H9 (cell line): ENCODE measurements around the gene JPH2. TPM values are rescaled to one million over a fixed set of nuclear protein-coding genes. Genes with fewer than 3 reads are reported as not detected.
A peak's percentile ranks its signal among the peaks of the same experiment; 100 is the strongest.

Experiments
- DNase-seq: peaks from one replicate; pipeline ENCODE4 v3.0.0-alpha.2; 2017
- H2AFZ ChIP-seq: one replicate; pipeline ENCODE4 v1.6.1; 2013; ENCODE audit warnings: mild to moderate bottlenecking, low read length, control low read depth, moderate library complexity
- H2AK5ac ChIP-seq: 2 replicates; pipeline ENCODE4 v1.6.1; 2013; ENCODE audit warnings: low read length, control low read depth, mixed read lengths; ENCODE audit not compliant: insufficient read length
- H2BK120ac ChIP-seq: one replicate; pipeline ENCODE4 v1.6.1; 2013; ENCODE audit warnings: low read depth, mild to moderate bottlenecking, low read length, control low read depth, inconsistent platforms; ENCODE audit not compliant: poor library complexity, severe bottlenecking
- H2BK12ac ChIP-seq: 2 replicates; pipeline ENCODE4 v1.6.1; 2013; ENCODE audit warnings: low read length, control low read depth, mixed read lengths, low read depth; ENCODE audit not compliant: insufficient read length
- H2BK15ac ChIP-seq: 2 replicates; pipeline ENCODE4 v1.6.1; 2013; ENCODE audit warnings: low read depth, low read length, control low read depth
- H2BK20ac ChIP-seq: one replicate; pipeline ENCODE4 v1.6.1; 2013; ENCODE audit warnings: low read depth, mild to moderate bottlenecking, low read length, control low read depth, inconsistent platforms; ENCODE audit not compliant: poor library complexity, severe bottlenecking
- H2BK5ac ChIP-seq: 2 replicates; pipeline ENCODE4 v1.6.1; 2013; ENCODE audit warnings: low read length, control low read depth, mixed read lengths; ENCODE audit not compliant: insufficient read length
- H3K14ac ChIP-seq: 2 replicates; pipeline ENCODE4 v1.6.1; 2013; ENCODE audit warnings: low read length, control low read depth; ENCODE audit not compliant: insufficient read depth
- H3K18ac ChIP-seq: 2 replicates; pipeline ENCODE4 v1.6.1; 2013; ENCODE audit warnings: low read depth, mild to moderate bottlenecking, mixed read lengths, low read length, control low read depth; ENCODE audit not compliant: insufficient read length
- H3K23ac ChIP-seq: 2 replicates; pipeline ENCODE4 v1.6.1; 2013; ENCODE audit warnings: low read length, control low read depth, mixed read lengths, low read depth; ENCODE audit not compliant: insufficient read length
- H3K23me2 ChIP-seq: 2 replicates; pipeline ENCODE4 v1.6.1; 2013; ENCODE audit warnings: low read depth, mild to moderate bottlenecking, mixed read lengths, low read length, control low read depth; ENCODE audit not compliant: insufficient read length, poor library complexity, severe bottlenecking
- H3K27ac ChIP-seq: 2 replicates; pipeline ENCODE4 v1.5.1; 2013; ENCODE audit warnings: low read length, control low read depth, mixed read lengths, low read depth; ENCODE audit not compliant: insufficient read length
- H3K27me3 ChIP-seq: 2 replicates; pipeline ENCODE4 v1.6.1; 2013; ENCODE audit warnings: low read length, control low read depth, inconsistent platforms; ENCODE audit not compliant: insufficient read depth
- H3K4ac ChIP-seq: 2 replicates; pipeline ENCODE4 v1.6.1; 2013; ENCODE audit warnings: low read depth, mild to moderate bottlenecking, control low read depth, inconsistent platforms, low read length, moderate library complexity
- H3K4me1 ChIP-seq: 2 replicates; pipeline ENCODE4 v1.6.1; 2013; ENCODE audit warnings: low read length, control low read depth, inconsistent platforms; ENCODE audit not compliant: insufficient read depth
- H3K4me2 ChIP-seq: 2 replicates; pipeline ENCODE4 v1.6.1; 2013; ENCODE audit warnings: low read length, control low read depth, mixed read lengths; ENCODE audit not compliant: insufficient read length, insufficient read depth
- H3K56ac ChIP-seq: 2 replicates; pipeline ENCODE4 v1.6.1; 2013; ENCODE audit warnings: low read depth, mild to moderate bottlenecking, mixed read lengths, low read length, control low read depth; ENCODE audit not compliant: insufficient read length
- H3K79me1 ChIP-seq: 2 replicates; pipeline ENCODE4 v1.6.1; 2013; ENCODE audit warnings: low read depth, mild to moderate bottlenecking, moderate library complexity, low read length, control low read depth, inconsistent platforms; ENCODE audit not compliant: insufficient read depth, poor library complexity, severe bottlenecking
- H3K79me2 ChIP-seq: 2 replicates; pipeline ENCODE4 v1.6.1; 2013; ENCODE audit warnings: low read length, control low read depth, inconsistent platforms; ENCODE audit not compliant: insufficient read depth
- H3K9ac ChIP-seq: 2 replicates; pipeline ENCODE4 v1.6.1; 2013; ENCODE audit warnings: low read length, control low read depth, mixed read lengths; ENCODE audit not compliant: insufficient read length; ENCODE audit errors: extremely low read depth
- H3K9me3 ChIP-seq: one replicate; pipeline ENCODE4 v1.6.1; 2013; ENCODE audit warnings: low read depth, low read length, inconsistent platforms; ENCODE audit not compliant: control insufficient read depth
- H3T11ph ChIP-seq: one replicate; pipeline ENCODE4 v1.6.1; 2013; ENCODE audit warnings: mild to moderate bottlenecking, low read length, control low read depth, inconsistent platforms
- H4K20me1 ChIP-seq: one replicate; pipeline ENCODE4 v1.6.1; 2013; ENCODE audit not compliant: control insufficient read depth, insufficient read length, insufficient read depth
- H4K5ac ChIP-seq: 2 replicates; pipeline ENCODE4 v1.6.1; 2013; ENCODE audit warnings: low read depth, mild to moderate bottlenecking, mixed read lengths, low read length, control low read depth; ENCODE audit not compliant: insufficient read length
- H4K8ac ChIP-seq: replicated peaks from 2 replicates; pipeline ENCODE4 v1.6.1; 2013; ENCODE audit warnings: low read length, control low read depth, mixed read lengths, low read depth; ENCODE audit not compliant: insufficient read length
- H4K91ac ChIP-seq: 2 replicates; pipeline ENCODE4 v1.6.1; 2013; ENCODE audit warnings: low read depth, mild to moderate bottlenecking, moderate library complexity, mixed read lengths, low read length, control low read depth; ENCODE audit not compliant: insufficient read length
- H3K27ac Mint-ChIP-seq, 3 experiments: 2 replicates in 2 of 3; 3 replicates in 1 of 3; pipeline ENCODE4 v1.8.0; 2020 to 2021; ENCODE audit warnings: mixed read lengths in 3 of 3, mild to moderate bottlenecking in 1 of 3, moderate library complexity in 1 of 3
- H3K27me3 Mint-ChIP-seq: 2 replicates; pipeline ENCODE4 v1.8.0; 2021; ENCODE audit warnings: low read depth, mild to moderate bottlenecking, moderate library complexity, mixed read lengths
- H3K36me3 Mint-ChIP-seq, 3 experiments: 2 replicates in 2 of 3; 3 replicates in 1 of 3; pipeline ENCODE4 v1.8.0; 2020 to 2021; ENCODE audit warnings: low read depth in 3 of 3, mixed read lengths in 3 of 3; ENCODE audit not compliant: insufficient read depth in 1 of 3
- H3K4me1 Mint-ChIP-seq, 2 experiments: 2 replicates each; pipeline ENCODE4 v1.8.0; 2020; ENCODE audit warnings: mixed read lengths in 2 of 2
- H3K4me3 Mint-ChIP-seq, 2 experiments: 2 replicates in 1 of 2; 3 replicates in 1 of 2; pipeline ENCODE4 v1.8.0; 2020 to 2021; ENCODE audit warnings: mild to moderate bottlenecking in 2 of 2, mixed read lengths in 2 of 2, moderate library complexity in 1 of 2
- H3K9me3 Mint-ChIP-seq, 2 experiments: 2 replicates in 1 of 2; 3 replicates in 1 of 2; pipeline ENCODE4 v1.8.0; 2020; ENCODE audit warnings: mild to moderate bottlenecking in 2 of 2, mixed read lengths in 2 of 2, moderate library complexity in 1 of 2
- WGBS: extraction: QIAGEN DNeasy Blood & Tissue Kit; methylation state at CpG from one replicate; pipeline ENCODE4 v1.1.7; 2013; ENCODE audit warnings: missing lambda C conversion rate, low lambda C conversion rate, mixed read lengths; ENCODE audit not compliant: insufficient read length; ENCODE audit errors: extremely low coverage; 5-methylcytosine and 5-hydroxymethylcytosine counted together
- total RNA-seq: library from RNA; stranded (reverse); gene quantifications from 2 replicates; pipeline ENCODE4 v1.2.1, GENCODE V29; 2021
- TF ChIP-seq, protein P1 (sequence below): fragments of 200-600 bp; sonication (generic); conservative IDR thresholded peaks from 3 replicates; pipeline ENCODE4 v1.8.0; 2021; ENCODE audit warnings: antibody characterized with exemption, mild to moderate bottlenecking

JPH2 gene
- total RNA-seq, 1 experiment from 2014 or later: 0.31 TPM

DNA sequence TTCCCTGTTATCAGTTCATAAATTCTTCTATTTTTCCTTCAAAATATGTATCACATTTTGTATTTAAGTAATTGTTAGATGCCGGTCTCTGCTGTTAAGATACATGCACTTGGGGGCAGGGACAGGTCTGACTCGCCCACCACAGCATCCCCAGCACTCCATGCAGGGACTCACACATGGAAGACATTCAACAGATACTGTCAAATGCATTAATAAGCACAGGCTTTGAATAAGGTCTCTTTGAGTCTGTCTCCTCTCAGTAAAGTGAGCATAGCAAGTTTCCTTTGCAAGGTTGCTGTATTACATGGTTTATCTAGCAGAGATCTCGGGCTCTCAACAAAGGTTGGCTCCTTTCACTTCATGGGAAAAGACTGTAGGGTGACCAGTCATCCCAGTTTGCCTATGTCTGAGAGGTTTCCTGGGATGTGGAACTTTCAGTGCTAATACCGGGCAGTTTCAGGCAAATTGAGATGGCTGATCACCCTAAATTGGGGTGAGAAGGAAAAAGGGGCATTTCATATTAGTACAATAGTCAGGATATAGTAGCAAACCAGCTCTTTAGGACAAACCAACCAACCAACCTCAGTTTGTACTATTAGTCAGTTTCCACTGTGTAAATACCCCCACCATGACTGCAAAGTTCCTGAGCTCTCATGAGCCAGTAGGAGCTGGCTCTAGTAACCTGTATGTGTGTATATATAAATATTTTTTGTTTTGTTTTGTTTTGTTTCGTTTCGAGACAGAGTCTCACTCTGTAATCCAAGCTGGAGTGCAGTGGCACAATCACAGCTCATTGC, 15.0 kb downstream of the JPH2 start:
- Histone ChIP-seq H3K27ac (no peak overlapping the region), H4K91ac (no peak overlapping the region), H3K14ac (no peak overlapping the region), H3K9me3 (no peaks in the 10 kb centered on the region), H4K20me1 (no peaks in the 10 kb centered on the region), H2AK5ac (no peak overlapping the region), H3K18ac (no peak overlapping the region), H3K56ac (no peak overlapping the region), H2BK15ac (no peak overlapping the region), H3K4ac (no peak overlapping the region), H3K9ac (no peak overlapping the region), H4K8ac (no peak overlapping the region), H3K23me2 (no peaks in the 10 kb centered on the region), H3K23ac (no peak overlapping the region), H2AFZ (no peak overlapping the region), H3K4me2 (no peak overlapping the region), H3K27me3 (no peaks in the 10 kb centered on the region), H2BK20ac (no peak overlapping the region), H3K79me2 (no peaks in the 10 kb centered on the region), H3K79me1 (no peaks in the 10 kb centered on the region), H3T11ph (no peak overlapping the region), H2BK5ac (no peak overlapping the region), H3K4me1 (no peaks in the 10 kb centered on the region), H2BK12ac (no peak overlapping the region), H2BK120ac (no peak overlapping the region), H4K5ac (no peak overlapping the region)
- no CpG with 5 or more reads among the region's 6 CpGs for WGBS
- DNase-seq: no peak
- Mint-ChIP-seq H3K4me1 (peaks cover 0 to 5% of the 10 kb centered on the region in 2 experiments; a peak in 2 of 4 replicates), H3K9me3 (peaks cover 0 to 2% of the 10 kb centered on the region in 2 experiments; a peak in 1 of 5 replicates), H3K36me3 (no peaks in the 10 kb centered on the region), H3K27ac (peak overlapping the region in 1 of 3 experiments; percentile 11; a peak in 1 of 7 replicates), H3K27me3 (peaks cover 4% of the 10 kb centered on the region), H3K4me3 (no peak overlapping the region)
- TF ChIP-seq, protein P1, sequence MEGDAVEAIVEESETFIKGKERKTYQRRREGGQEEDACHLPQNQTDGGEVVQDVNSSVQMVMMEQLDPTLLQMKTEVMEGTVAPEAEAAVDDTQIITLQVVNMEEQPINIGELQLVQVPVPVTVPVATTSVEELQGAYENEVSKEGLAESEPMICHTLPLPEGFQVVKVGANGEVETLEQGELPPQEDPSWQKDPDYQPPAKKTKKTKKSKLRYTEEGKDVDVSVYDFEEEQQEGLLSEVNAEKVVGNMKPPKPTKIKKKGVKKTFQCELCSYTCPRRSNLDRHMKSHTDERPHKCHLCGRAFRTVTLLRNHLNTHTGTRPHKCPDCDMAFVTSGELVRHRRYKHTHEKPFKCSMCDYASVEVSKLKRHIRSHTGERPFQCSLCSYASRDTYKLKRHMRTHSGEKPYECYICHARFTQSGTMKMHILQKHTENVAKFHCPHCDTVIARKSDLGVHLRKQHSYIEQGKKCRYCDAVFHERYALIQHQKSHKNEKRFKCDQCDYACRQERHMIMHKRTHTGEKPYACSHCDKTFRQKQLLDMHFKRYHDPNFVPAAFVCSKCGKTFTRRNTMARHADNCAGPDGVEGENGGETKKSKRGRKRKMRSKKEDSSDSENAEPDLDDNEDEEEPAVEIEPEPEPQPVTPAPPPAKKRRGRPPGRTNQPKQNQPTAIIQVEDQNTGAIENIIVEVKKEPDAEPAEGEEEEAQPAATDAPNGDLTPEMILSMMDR: no peak
